Liver (tissue), 9 donors: Measurements from ENCODE around the gene MYO5A. TPM values are rescaled to one million over a fixed set of nuclear protein-coding genes. Genes with fewer than 3 reads are reported as not detected.
A peak's percentile ranks its signal among the peaks of the same experiment; 100 is the strongest.

Experiments used
- DNase-seq: peaks from one replicate; pipeline ENCODE4 v3.0.0-alpha.2; 2017; ENCODE audit warnings: low spot score
- H3K27ac ChIP-seq, 2 donors: one replicate each; pipeline ENCODE4 v1.7.0; 2013; ENCODE audit warnings: inconsistent platforms in 2 of 2, low read length in 2 of 2, control low read depth in 1 of 2, low read depth in 1 of 2, mild to moderate bottlenecking in 1 of 2
- H3K27me3 ChIP-seq, 4 donors: one replicate each; pipeline versions ENCODE4 v1.6.1 to v1.7.0; 2013; ENCODE audit warnings: low read length in 3 of 4, inconsistent platforms in 1 of 4, mild to moderate bottlenecking in 1 of 4, moderate library complexity in 1 of 4; ENCODE audit not compliant: control insufficient read depth in 4 of 4, insufficient read depth in 4 of 4
- H3K36me3 ChIP-seq, 4 donors: one replicate each; pipeline versions ENCODE4 v1.6.1 to v1.7.0; 2013; ENCODE audit warnings: low read length in 3 of 4, mild to moderate bottlenecking in 3 of 4, low read depth in 1 of 4, moderate library complexity in 1 of 4; ENCODE audit not compliant: control insufficient read depth in 4 of 4, insufficient read depth in 3 of 4
- H3K4me1 ChIP-seq, 4 donors: one replicate each; pipeline versions ENCODE4 v1.6.1 to v1.7.0; 2013; ENCODE audit warnings: low read length in 3 of 4, mild to moderate bottlenecking in 3 of 4, moderate library complexity in 1 of 4; ENCODE audit not compliant: control insufficient read depth in 4 of 4, insufficient read depth in 4 of 4
- H3K4me3 ChIP-seq, 3 donors: one replicate each; pipeline versions ENCODE4 v1.6.1 to v1.7.0; 2013; ENCODE audit warnings: low read length in 3 of 3, control low read depth in 1 of 3, low read depth in 1 of 3, mild to moderate bottlenecking in 1 of 3
- H3K9ac ChIP-seq, 2 donors: one replicate each; pipeline ENCODE4 v1.7.0; 2013; ENCODE audit warnings: low read length in 2 of 2, mild to moderate bottlenecking in 2 of 2, moderate library complexity in 2 of 2, control low read depth in 1 of 2, low read depth in 1 of 2
- H3K9me3 ChIP-seq, 4 donors: one replicate each; pipeline versions ENCODE4 v1.6.1 to v1.7.0; 2013; ENCODE audit warnings: low read length in 3 of 4; ENCODE audit not compliant: control insufficient read depth in 4 of 4
- ATF3 ChIP-seq: IDR thresholded peaks from 2 replicates; pipeline ENCODE4 v1.6.1; 2016; ENCODE audit warnings: antibody characterized with exemption
- CTCF ChIP-seq: fragments of 150-350 bp; IDR thresholded peaks from 2 replicates; pipeline ENCODE4 v1.5.1; 2017; ENCODE audit warnings: improper control_type of control experiment, low read depth, low read length; ENCODE audit not compliant: missing input control
- FOXA1 ChIP-seq: IDR thresholded peaks from 2 replicates; pipeline ENCODE4 v1.6.1; 2016; ENCODE audit warnings: antibody characterized with exemption
- FOXA2 ChIP-seq: IDR thresholded peaks from 2 replicates; pipeline ENCODE4 v1.6.1; 2016; ENCODE audit warnings: antibody characterized with exemption
- GABPA ChIP-seq, 2 donors: IDR thresholded peaks in 1 of 2; conservative IDR thresholded peaks in 1 of 2; 2 replicates each; pipeline ENCODE4 v1.6.1; 2016; ENCODE audit warnings: antibody characterized with exemption in 2 of 2, mild to moderate bottlenecking in 1 of 2, moderate library complexity in 1 of 2
- HNF4A ChIP-seq, 2 donors: conservative IDR thresholded peaks; 2 replicates each; pipeline ENCODE4 v1.6.1; 2016; ENCODE audit warnings: antibody characterized with exemption in 2 of 2, mild to moderate bottlenecking in 2 of 2
- HNF4G ChIP-seq: IDR thresholded peaks from 2 replicates; pipeline ENCODE4 v1.6.1; 2016; ENCODE audit warnings: antibody characterized with exemption
- JUND ChIP-seq, 2 donors: IDR thresholded peaks; 2 replicates each; pipeline ENCODE4 v1.6.1; 2016; ENCODE audit warnings: antibody characterized with exemption in 2 of 2
- MAX ChIP-seq: IDR thresholded peaks from 2 replicates; pipeline ENCODE4 v1.6.1; 2016; ENCODE audit warnings: antibody characterized with exemption
- NR2F2 ChIP-seq: IDR thresholded peaks from 2 replicates; pipeline ENCODE4 v1.6.1; 2016; ENCODE audit warnings: antibody characterized with exemption
- RAD21 ChIP-seq, 2 donors: IDR thresholded peaks; 2 replicates each; pipeline ENCODE4 v1.6.1; 2016; ENCODE audit warnings: antibody characterized with exemption in 2 of 2, mild to moderate bottlenecking in 2 of 2
- REST ChIP-seq: IDR thresholded peaks from 2 replicates; pipeline ENCODE4 v1.6.1; 2016; ENCODE audit warnings: antibody characterized with exemption, mild to moderate bottlenecking
- RXRA ChIP-seq, 2 donors: IDR thresholded peaks; 2 replicates each; pipeline ENCODE4 v1.6.1; 2017 to 2018; ENCODE audit warnings: antibody characterized with exemption in 2 of 2, mild to moderate bottlenecking in 1 of 2
- SP1 ChIP-seq: IDR thresholded peaks from 2 replicates; pipeline ENCODE4 v1.6.1; 2018; ENCODE audit warnings: antibody characterized with exemption, mild to moderate bottlenecking
- TAF1 ChIP-seq: conservative IDR thresholded peaks from 2 replicates; pipeline ENCODE4 v1.6.1; 2016; ENCODE audit warnings: antibody characterized with exemption, mild to moderate bottlenecking
- ZBTB33 ChIP-seq: IDR thresholded peaks from 2 replicates; pipeline ENCODE4 v1.6.1; 2016; ENCODE audit warnings: antibody characterized with exemption
- WGBS: extraction: QIAGEN DNeasy Blood & Tissue Kit; methylation state at CpG from one replicate; pipeline ENCODE4 v1.1.7; 2013; 5-methylcytosine and 5-hydroxymethylcytosine counted together
- polyA plus RNA-seq, 2 donors: library from polyadenylated mRNA; stranded (reverse) in 1 of 2; unstranded in 1 of 2; fragments of 200-250 nt in 1 of 2; fragments of >200 nt in 1 of 2; fragmentation: Nextera tagmentation in 1 of 2; extraction: Ambion mirVana in 1 of 2; gene quantifications; one replicate each; pipeline versions ENCODE4 v1.2.1 to v1.2.3, GENCODE V29; 2013 to 2015
- total RNA-seq, 2 donors: library from RNA; depleted of rRNA; stranded (reverse); fragments of >200 nt; gene quantifications; one replicate each; pipeline ENCODE4 v1.2.3, GENCODE V29; 2014
- donor health status: healthy.
- donor health status: healthy.
- donor health status: healthy.
- donor health status: healthy.
- donor health status: healthy.

MYO5A gene
- total and polyA plus RNA-seq, 4 donors: 1.0 to 7.1 (median 3.0) TPM

GRCh38 chr15:52278636-52279367 is 249.9 kb downstream of the MYO5A start:
- peak; percentile 8 for DNase-seq
- H3K9ac ChIP-seq: no peak overlapping the region
- H3K27me3 ChIP-seq: no peaks in the 10 kb centered on the region
- 96% methylated on average over 13 of the region's 13 CpGs for WGBS
- no peak for TF ChIP-seq HNF4A (conservative IDR thresholded peaks at IDR 0.05)
- no peak for TF ChIP-seq SP1
- no peak for TF ChIP-seq ZBTB33
- TF ChIP-seq JUND (IDR thresholded peaks at IDR 0.05): no peak
- TF ChIP-seq MAX: no peak
- no peak for TF ChIP-seq FOXA2
- no peak for TF ChIP-seq TAF1
- H3K4me1 ChIP-seq: peaks cover 3 to 18% (median 14%) of the 10 kb centered on the region in 4 donors
- no peaks in the 10 kb centered on the region for H3K9me3 ChIP-seq
- H3K4me3 ChIP-seq: no peak overlapping the region
- H3K27ac ChIP-seq: no peak overlapping the region
- peaks cover 0 to 13% (median 5%) of the 10 kb centered on the region in 4 donors for H3K36me3 ChIP-seq

- TF ChIP-seq TAF1: no peak
- no peak for TF ChIP-seq HNF4G
- no peak for TF ChIP-seq ATF3
- TF ChIP-seq FOXA2: no peak
- no peak for TF ChIP-seq HNF4A (conservative IDR thresholded peaks at IDR 0.05)
- TF ChIP-seq NR2F2: no peak
- no peak for TF ChIP-seq RAD21 (IDR thresholded peaks at IDR 0.05)
- no peak for TF ChIP-seq REST
- TF ChIP-seq CTCF: no peak
- no peak for TF ChIP-seq SP1
- no peak for TF ChIP-seq FOXA1
- TF ChIP-seq RXRA (IDR thresholded peaks at IDR 0.05): no peak
- TF ChIP-seq GABPA (IDR thresholded peaks at IDR 0.05 in 1 of 2, conservative IDR thresholded peaks at IDR 0.05 in 1 of 2): no peak
- no peak for TF ChIP-seq ZBTB33
- peaks cover 3 to 15% (median 12%) of the 10 kb centered on the region in 4 donors for H3K4me1 ChIP-seq
- H3K9me3 ChIP-seq: no peaks in the 10 kb centered on the region
- H3K4me3 ChIP-seq: no peak overlapping the region
- no peaks in the 10 kb centered on the region for H3K27me3 ChIP-seq
- H3K36me3 ChIP-seq: peaks cover 0 to 13% (median 5%) of the 10 kb centered on the region in 4 donors
- DNase-seq: peak; percentile 4
- WGBS: 88% methylated on average over 3 of the region's 3 CpGs
- no peak overlapping the region for H3K27ac ChIP-seq
- H3K9ac ChIP-seq: no peak overlapping the region
These were observed 250.5 kb downstream of the MYO5A start for GRCh38 chr15:52278135-52278534.
